Osteoblast (primary cell): Measurements from ENCODE around the gene OR11L1. TPM values are rescaled to one million over a fixed set of nuclear protein-coding genes. Genes with fewer than 3 reads are reported as not detected.

Source experiments
- DNase-seq: peaks from one replicate; pipeline ENCODE4 v3.0.0; 2011; ENCODE audit warnings: low spot score, mixed read lengths; ENCODE audit not compliant: insufficient read length; ENCODE audit errors: missing footprints
- H2AFZ ChIP-seq: 2 replicates; pipeline ENCODE4 v1.6.0; 2011; ENCODE audit warnings: mild to moderate bottlenecking, low read length
- H3K27ac ChIP-seq: 2 replicates; pipeline ENCODE4 v1.5.1; 2011; ENCODE audit warnings: mild to moderate bottlenecking, low read depth, low read length, moderate library complexity
- H3K27me3 ChIP-seq: 2 replicates; pipeline ENCODE4 v1.6.0; 2012; ENCODE audit warnings: mild to moderate bottlenecking, control low read depth, inconsistent platforms, low read length, moderate library complexity; ENCODE audit not compliant: insufficient read depth
- H3K36me3 ChIP-seq: 2 replicates; pipeline ENCODE4 v1.5.1; 2011; ENCODE audit warnings: mild to moderate bottlenecking, low read length, control low read depth, moderate library complexity; ENCODE audit not compliant: insufficient read depth
- H3K4me1 ChIP-seq: 2 replicates; pipeline ENCODE4 v1.5.1; 2011; ENCODE audit warnings: mild to moderate bottlenecking, low read length, control low read depth, moderate library complexity; ENCODE audit not compliant: insufficient read depth
- H3K4me2 ChIP-seq: 2 replicates; pipeline ENCODE4 v1.6.0; 2011; ENCODE audit warnings: mild to moderate bottlenecking, low read length; ENCODE audit not compliant: insufficient read depth
- H3K4me3 ChIP-seq: fragments of 200-600 bp; sonication (generic); 3 replicates; pipeline ENCODE4 v1.5.1; 2012; ENCODE audit warnings: mild to moderate bottlenecking, low read length, inconsistent platforms; ENCODE audit not compliant: insufficient read depth
- H3K79me2 ChIP-seq: 2 replicates; pipeline ENCODE4 v1.6.0; 2012; ENCODE audit warnings: mild to moderate bottlenecking, low read length, control low read depth, inconsistent platforms; ENCODE audit not compliant: insufficient read depth
- H3K9me3 ChIP-seq: 2 replicates; pipeline ENCODE4 v1.5.1; 2011; ENCODE audit warnings: low read depth, low read length, control low read depth
- H4K20me1 ChIP-seq: 2 replicates; pipeline ENCODE4 v1.6.0; 2012; ENCODE audit warnings: mild to moderate bottlenecking, low read length, control low read depth; ENCODE audit not compliant: insufficient read depth
- total RNA-seq: library from RNA; depleted of rRNA; stranded (reverse); fragments of >200 nt; gene quantifications from 2 replicates; pipeline ENCODE4 v1.2.3, GENCODE V29; 2012
- TF ChIP-seq, protein P1 (sequence below): IDR thresholded peaks from 2 replicates; pipeline ENCODE4 v1.5.1; 2011; ENCODE audit warnings: mild to moderate bottlenecking, low read depth, low read length, moderate library complexity; ENCODE audit errors: extremely low read depth

OR11L1 gene
- total RNA-seq, 1 donor, result not detected

DNA sequence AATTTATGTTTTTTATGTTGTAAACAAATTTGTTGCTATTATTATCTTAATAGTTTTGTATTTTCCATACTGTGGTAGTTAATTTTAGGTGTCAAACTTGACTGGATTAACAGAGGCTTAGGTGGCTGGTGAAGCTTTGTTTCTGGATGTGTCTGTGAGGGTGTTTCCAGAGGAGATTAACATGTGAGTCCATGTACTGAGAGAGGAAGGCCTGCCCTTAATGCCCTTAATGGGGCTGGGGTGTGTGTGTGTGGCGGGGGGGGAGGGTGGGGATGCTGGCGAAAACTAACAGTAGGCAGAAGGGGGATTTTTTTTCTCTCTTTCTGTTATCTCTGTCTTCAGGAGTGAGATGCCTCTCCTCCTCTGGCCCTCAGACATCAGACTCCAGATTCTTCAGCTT, 19.6 kb downstream of the OR11L1 start:
- Histone ChIP-seq H4K20me1 (no peaks in the 10 kb centered on the region), H3K79me2 (no peaks in the 10 kb centered on the region), H3K27me3 (no peaks in the 10 kb centered on the region), H3K4me2 (no peak overlapping the region), H3K4me3 (no peak overlapping the region), H3K4me1 (no peaks in the 10 kb centered on the region), H3K9me3 (no peaks in the 10 kb centered on the region), H3K27ac (no peak overlapping the region), H3K36me3 (no peaks in the 10 kb centered on the region), H2AFZ (no peak overlapping the region)
- TF ChIP-seq, protein P1, sequence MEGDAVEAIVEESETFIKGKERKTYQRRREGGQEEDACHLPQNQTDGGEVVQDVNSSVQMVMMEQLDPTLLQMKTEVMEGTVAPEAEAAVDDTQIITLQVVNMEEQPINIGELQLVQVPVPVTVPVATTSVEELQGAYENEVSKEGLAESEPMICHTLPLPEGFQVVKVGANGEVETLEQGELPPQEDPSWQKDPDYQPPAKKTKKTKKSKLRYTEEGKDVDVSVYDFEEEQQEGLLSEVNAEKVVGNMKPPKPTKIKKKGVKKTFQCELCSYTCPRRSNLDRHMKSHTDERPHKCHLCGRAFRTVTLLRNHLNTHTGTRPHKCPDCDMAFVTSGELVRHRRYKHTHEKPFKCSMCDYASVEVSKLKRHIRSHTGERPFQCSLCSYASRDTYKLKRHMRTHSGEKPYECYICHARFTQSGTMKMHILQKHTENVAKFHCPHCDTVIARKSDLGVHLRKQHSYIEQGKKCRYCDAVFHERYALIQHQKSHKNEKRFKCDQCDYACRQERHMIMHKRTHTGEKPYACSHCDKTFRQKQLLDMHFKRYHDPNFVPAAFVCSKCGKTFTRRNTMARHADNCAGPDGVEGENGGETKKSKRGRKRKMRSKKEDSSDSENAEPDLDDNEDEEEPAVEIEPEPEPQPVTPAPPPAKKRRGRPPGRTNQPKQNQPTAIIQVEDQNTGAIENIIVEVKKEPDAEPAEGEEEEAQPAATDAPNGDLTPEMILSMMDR, result no peak
- no peak for DNase-seq

DNA sequence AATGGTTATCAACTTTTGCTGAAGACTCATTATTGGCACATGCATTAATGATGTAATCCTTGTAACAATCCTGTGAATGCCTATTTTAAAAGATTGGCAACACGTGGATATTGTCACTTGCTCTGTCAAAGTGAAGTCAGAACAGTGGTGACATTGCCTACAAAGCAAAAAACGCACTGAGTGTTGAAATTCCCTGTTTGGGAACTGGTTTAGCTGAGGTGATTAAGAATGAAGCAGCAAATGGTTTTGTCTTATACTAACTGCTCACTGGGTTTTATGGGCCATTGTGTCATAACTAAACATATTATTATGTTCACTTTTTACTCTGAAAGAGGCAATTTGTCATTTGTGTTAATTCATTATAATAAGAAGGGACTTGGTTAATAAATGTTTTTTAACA, 29.1 kb downstream of the OR11L1 start:
- Histone ChIP-seq H3K4me2 (no peak overlapping the region), H4K20me1 (no peaks in the 10 kb centered on the region), H3K9me3 (peaks cover 2% of the 10 kb centered on the region), H3K4me1 (no peaks in the 10 kb centered on the region), H3K36me3 (no peaks in the 10 kb centered on the region), H2AFZ (no peak overlapping the region), H3K4me3 (no peak overlapping the region), H3K79me2 (no peaks in the 10 kb centered on the region), H3K27ac (no peak overlapping the region), H3K27me3 (no peaks in the 10 kb centered on the region)
- TF ChIP-seq, protein P1, result no peak
- no peak for DNase-seq

DNA sequence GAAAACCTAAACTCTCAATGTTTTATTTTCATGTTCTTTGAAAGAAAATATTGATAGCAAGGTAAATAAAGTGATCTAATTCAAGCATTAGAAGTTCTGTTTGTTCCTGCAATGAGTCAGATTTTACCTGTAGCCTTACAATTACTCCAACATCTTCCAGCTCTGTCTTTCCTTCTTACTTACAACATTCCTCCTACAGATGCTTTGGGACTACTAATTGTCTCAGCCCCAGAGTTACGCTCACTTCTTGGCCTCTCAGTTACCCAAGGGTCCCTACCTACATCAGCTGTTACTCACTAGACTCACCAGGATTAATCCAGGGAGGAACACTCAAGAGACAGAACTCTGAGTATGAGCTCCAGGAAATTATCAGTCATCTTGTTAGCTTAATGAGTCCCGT, 44.2 kb downstream of the OR11L1 start:
- Histone ChIP-seq H4K20me1 (no peaks in the 10 kb centered on the region), H3K27me3 (no peaks in the 10 kb centered on the region), H3K9me3 (peaks cover 6% of the 10 kb centered on the region), H3K4me3 (no peak overlapping the region), H3K4me2 (no peak overlapping the region), H3K4me1 (no peaks in the 10 kb centered on the region), H3K27ac (no peak overlapping the region), H3K79me2 (no peaks in the 10 kb centered on the region), H2AFZ (no peak overlapping the region), H3K36me3 (no peaks in the 10 kb centered on the region)
- TF ChIP-seq, protein P1, result no peak
- DNase-seq, result no peak

Other genes with a start within 250 kb of the OR11L1 start
- gene OR2G3, start 236.3 kb downstream of the OR11L1 start, total RNA-seq, result not detected in 2 replicates
- not detected in 2 replicates for gene OR13G1, start 162.2 kb downstream of the OR11L1 start, total RNA-seq
- not detected in 2 replicates for gene OR6F1, start 125.2 kb downstream of the OR11L1 start, total RNA-seq
- 0.36 TPM in 1 of 2 replicates, not detected in the other for gene OR14K1, start 103.3 kb downstream of the OR11L1 start, total RNA-seq
- gene OR14A2, start 93.8 kb downstream of the OR11L1 start, total RNA-seq, result not detected in 2 replicates
- not detected in 2 replicates for gene OR1C1, start 81.3 kb downstream of the OR11L1 start, total RNA-seq
- not detected in 2 replicates for gene OR14A16, start 17.8 kb downstream of the OR11L1 start, total RNA-seq
- 0.29 and 0.36 TPM in 2 replicates for gene TRIM58, start 15.3 kb upstream of the OR11L1 start, total RNA-seq
- 1.1 TPM in 1 of 2 replicates, not detected in the other for gene OR2W3, start 53.7 kb upstream of the OR11L1 start, total RNA-seq
- not detected in 2 replicates for gene OR2T8, start 78.4 kb upstream of the OR11L1 start, total RNA-seq
- gene OR2AJ1, start 83.0 kb upstream of the OR11L1 start, total RNA-seq, result not detected in 2 replicates
- gene OR2L8, start 107.0 kb upstream of the OR11L1 start, total RNA-seq, result not detected in 2 replicates
- not detected in 2 replicates for gene OR2AK2, start 123.3 kb upstream of the OR11L1 start, total RNA-seq
- not detected in 2 replicates for gene OR2L5, start 171.8 kb upstream of the OR11L1 start, total RNA-seq
- under 0.01 TPM in 2 replicates for gene OR2L2, start 188.2 kb upstream of the OR11L1 start, total RNA-seq
- under 0.01 TPM in 1 of 2 replicates, not detected in the other for gene OR2L3, start 204.9 kb upstream of the OR11L1 start, total RNA-seq